ENCODE data around the gene ZNF581. TPM values are rescaled to one million over a fixed set of nuclear protein-coding genes. Genes with fewer than 3 reads are reported as not detected.
A peak's percentile ranks its signal among the peaks of the same experiment; 100 is the strongest.

Gene ZNF581
- total RNA-seq, 1 experiment from 2014 or later, result 65.1 TPM

- Histone ChIP-seq H3T11ph (ENCODE audit: low read length) (no peak overlapping the region), H3K23me2 (ENCODE audit: insufficient read length, low read depth, low read length, poor library complexity, severe bottlenecking) (no peaks in the 10 kb centered on the region), H2BK12ac (ENCODE audit: insufficient read length, low read depth, low read length) (no peak overlapping the region), H3K79me2 (ENCODE audit: insufficient read depth, low read length) (no peaks in the 10 kb centered on the region), H4K91ac (ENCODE audit: insufficient read length, low read depth, low read length) (no peak overlapping the region), H3K4me1 (ENCODE audit: insufficient read depth, low read length) (peaks cover 2% of the 10 kb centered on the region; the same call in 1 of the 2 replicates), H2AFZ (ENCODE audit: low read length) (no peak overlapping the region), H2BK15ac (ENCODE audit: low read depth, low read length) (no peak overlapping the region), H3K9me3 (ENCODE audit: control insufficient read depth, low read depth, low read length) (no peaks in the 10 kb centered on the region), H2BK20ac (ENCODE audit: low read depth, low read length, poor library complexity, severe bottlenecking) (no peak overlapping the region), H3K14ac (ENCODE audit: insufficient read depth, low read length) (no peak overlapping the region), H2AK5ac (ENCODE audit: insufficient read length, low read length) (no peak overlapping the region), H4K20me1 (ENCODE audit: control insufficient read depth, insufficient read depth, insufficient read length) (no peaks in the 10 kb centered on the region), H3K23ac (ENCODE audit: insufficient read length, low read depth, low read length) (no peak overlapping the region), H3K9ac (ENCODE audit: extremely low read depth, insufficient read length, low read length) (no peak overlapping the region), H2BK5ac (ENCODE audit: insufficient read length, low read length) (no peak overlapping the region), H3K79me1 (ENCODE audit: insufficient read depth, low read depth, low read length, poor library complexity, severe bottlenecking) (no peaks in the 10 kb centered on the region), H3K4ac (ENCODE audit: low read depth, low read length) (no peak overlapping the region), H3K18ac (ENCODE audit: insufficient read length, low read depth, low read length) (peak overlapping the region; percentile 74), H3K27ac (ENCODE audit: insufficient read length, low read depth, low read length) (no peak overlapping the region), H4K8ac (replicated peaks; ENCODE audit: insufficient read length, low read depth, low read length) (no peak overlapping the region), H4K5ac (ENCODE audit: insufficient read length, low read depth, low read length) (no peak overlapping the region), H3K56ac (ENCODE audit: insufficient read length, low read depth, low read length) (no peak overlapping the region), H3K27me3 (ENCODE audit: insufficient read depth, low read length) (no peaks in the 10 kb centered on the region), H2BK120ac (ENCODE audit: low read depth, low read length, poor library complexity, severe bottlenecking) (no peak overlapping the region), H3K4me2 (ENCODE audit: insufficient read depth, insufficient read length, low read length) (peak overlapping the region; percentile 51)
- Mint-ChIP-seq H3K27me3 (ENCODE audit: low read depth) (no peaks in the 10 kb centered on the region), H3K9me3 (peaks cover 2 to 4% of the 10 kb centered on the region in 2 experiments; a peak in 2 of 5 replicates), H3K27ac (peak overlapping the region; percentile 100; a peak in 6 of 7 replicates), H3K4me1 (peaks cover 25 to 35% of the 10 kb centered on the region in 2 experiments), H3K4me3 (peak overlapping the region; percentile 95 to 96), H3K36me3 (ENCODE audit: insufficient read depth in 1 of 3, low read depth in 3 of 3) (peaks cover 25 to 32% (median 29%) of the 10 kb centered on the region in 3 experiments; a peak in 6 of 7 replicates)
- no CpG with 5 or more reads among the region's 26 CpGs for WGBS (ENCODE audit: extremely low coverage, insufficient read length, low lambda C conversion rate)
- TF ChIP-seq, protein P1, sequence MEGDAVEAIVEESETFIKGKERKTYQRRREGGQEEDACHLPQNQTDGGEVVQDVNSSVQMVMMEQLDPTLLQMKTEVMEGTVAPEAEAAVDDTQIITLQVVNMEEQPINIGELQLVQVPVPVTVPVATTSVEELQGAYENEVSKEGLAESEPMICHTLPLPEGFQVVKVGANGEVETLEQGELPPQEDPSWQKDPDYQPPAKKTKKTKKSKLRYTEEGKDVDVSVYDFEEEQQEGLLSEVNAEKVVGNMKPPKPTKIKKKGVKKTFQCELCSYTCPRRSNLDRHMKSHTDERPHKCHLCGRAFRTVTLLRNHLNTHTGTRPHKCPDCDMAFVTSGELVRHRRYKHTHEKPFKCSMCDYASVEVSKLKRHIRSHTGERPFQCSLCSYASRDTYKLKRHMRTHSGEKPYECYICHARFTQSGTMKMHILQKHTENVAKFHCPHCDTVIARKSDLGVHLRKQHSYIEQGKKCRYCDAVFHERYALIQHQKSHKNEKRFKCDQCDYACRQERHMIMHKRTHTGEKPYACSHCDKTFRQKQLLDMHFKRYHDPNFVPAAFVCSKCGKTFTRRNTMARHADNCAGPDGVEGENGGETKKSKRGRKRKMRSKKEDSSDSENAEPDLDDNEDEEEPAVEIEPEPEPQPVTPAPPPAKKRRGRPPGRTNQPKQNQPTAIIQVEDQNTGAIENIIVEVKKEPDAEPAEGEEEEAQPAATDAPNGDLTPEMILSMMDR (conservative IDR thresholded peaks at IDR 0.05), result no peak
- DNase-seq, result peak; percentile 98
These were observed 44.6 kb upstream of the ZNF581 start for GRCh38 chr19:55598719-55599467.

All from H9 (cell line).